T47D (cell line): ENCODE results near the gene CHCHD3.

Experiments
- DNase-seq, 2 experiments: peaks; one replicate each; pipeline versions ENCODE4 v3.0.0 to v3.0.0-alpha.2; 2011 to 2012; ENCODE audit warnings: low read depth in 1 of 2, low spot score in 1 of 2
- JUND ChIP-seq: IDR thresholded peaks from 2 replicates; pipeline ENCODE4 v1.6.1; 2012; ENCODE audit warnings: low read depth
- in situ Hi-C: cut with HindIII; loops from 2 replicates; pipeline ENCODE4 v1.10.0; 2016; ENCODE audit warnings: low sequenced_read_pairs, low pct_unique_long_range_greater_than_20kb

Gene CHCHD3

DNA sequence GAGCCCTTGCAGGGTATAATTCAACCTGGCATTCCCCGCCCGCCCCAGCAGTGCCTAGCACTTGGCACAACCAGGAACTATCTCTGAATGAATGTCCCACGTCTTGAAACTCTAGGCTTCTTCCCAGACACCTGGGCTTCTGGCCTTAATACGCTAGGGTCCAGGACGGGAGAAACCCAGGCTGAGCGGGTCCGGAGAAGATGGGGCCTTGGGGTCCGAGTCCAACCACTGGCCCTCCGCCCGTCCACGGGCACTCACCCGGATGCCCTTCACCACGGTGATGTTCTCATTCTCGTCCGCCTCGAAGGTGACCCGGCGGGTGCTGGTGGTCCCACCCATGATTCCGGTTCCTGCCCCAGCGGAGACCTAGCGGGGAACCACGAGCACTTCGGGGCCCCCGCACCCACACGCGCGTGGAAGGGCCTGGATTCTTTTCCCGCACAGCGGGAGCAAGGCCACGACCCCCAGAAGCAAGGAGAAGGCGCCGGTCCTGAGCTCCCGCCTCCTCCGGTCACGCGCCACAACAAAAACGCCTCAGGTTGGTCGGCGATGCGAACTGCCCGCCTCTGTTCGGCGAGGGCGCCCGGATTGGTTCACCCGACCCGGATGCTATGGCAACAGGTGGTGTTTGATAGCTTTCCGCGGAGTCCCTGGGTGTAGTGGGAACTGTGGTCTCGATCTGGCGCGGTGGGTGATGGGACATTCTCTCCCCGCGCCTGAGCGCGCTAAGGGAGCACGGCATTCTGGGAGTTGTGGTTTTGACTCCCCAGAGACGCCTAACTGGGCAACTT, at the start of gene CHCHD3:
CHCHD3 (minus strand) TSS at position 492 of the 791 bp plus-strand sequence; CDS start at position 339, 153 bp downstream.
- no peak for TF ChIP-seq JUND
- in situ Hi-C loops = no loop called here
- DNase-seq = peak; percentile 88 to 97

DNA sequence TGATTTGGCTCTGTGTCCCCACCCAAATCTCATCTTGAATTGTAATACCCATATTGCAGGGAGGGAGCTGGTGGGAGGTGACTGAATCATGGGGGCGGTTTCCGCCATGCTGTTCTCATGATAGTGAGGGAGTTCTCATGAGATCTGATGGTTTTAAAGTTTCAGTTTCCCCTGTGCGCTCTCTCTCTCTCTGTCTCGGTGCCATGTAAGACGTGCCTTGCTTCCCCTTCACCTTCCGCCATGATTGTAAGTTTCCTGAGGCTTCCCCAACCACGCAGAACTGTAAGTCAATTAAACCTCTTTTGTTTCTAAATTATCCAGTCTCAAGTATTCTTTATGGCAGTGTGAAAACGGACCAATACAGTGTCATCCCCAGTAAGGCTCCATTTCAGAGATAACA, 48.3 kb upstream of the CHCHD3 start:
- no peak for DNase-seq
- no peak for TF ChIP-seq JUND
- in situ Hi-C loops = no loop called here

DNA sequence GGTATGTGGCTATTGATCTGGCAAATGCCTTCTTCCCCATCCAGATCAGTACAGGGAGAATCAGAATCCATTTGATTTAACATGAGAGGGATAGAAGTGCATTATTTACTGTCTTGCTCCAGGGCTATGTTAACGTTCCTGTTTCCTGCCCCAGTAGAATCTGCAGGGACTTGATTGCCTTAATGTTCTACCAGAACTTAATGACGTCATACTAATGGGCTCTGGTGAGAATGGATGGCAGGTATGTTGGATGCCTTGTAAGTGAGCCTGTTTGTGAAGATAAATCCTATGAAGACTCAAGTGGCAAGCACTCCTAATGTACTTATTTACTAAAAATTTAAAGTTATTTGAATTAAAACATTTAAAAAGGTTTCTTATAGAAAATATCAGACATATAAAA, 44.5 kb upstream of the CHCHD3 start:
- in situ Hi-C loops = no loop called here
- DNase-seq = no peak
- no peak for TF ChIP-seq JUND

DNA sequence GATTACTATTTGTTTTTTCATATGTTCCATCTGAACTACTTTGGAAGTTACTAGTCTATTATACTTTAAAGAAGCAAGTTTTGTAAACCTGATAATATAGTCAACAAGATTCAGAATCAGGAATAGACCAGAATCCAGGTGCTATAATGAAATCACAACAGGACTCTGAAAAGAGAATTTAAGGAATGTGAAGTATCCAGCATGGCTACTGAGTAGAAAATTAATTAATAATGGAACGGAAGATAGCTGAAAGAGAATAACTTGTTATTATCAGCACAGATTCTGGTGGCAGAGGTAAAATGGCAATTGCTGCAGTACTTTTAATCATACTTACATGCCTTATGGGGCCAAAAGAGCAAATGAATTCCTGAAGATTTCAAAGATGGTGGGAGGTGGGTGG, 43.1 kb upstream of the CHCHD3 start:
- DNase-seq = no peak
- TF ChIP-seq JUND = no peak
- in situ Hi-C loops = no loop called here

GRCh38 chr7:133121175-133121844, 39.4 kb upstream of the CHCHD3 start:
- no peak for TF ChIP-seq JUND
- no peak for DNase-seq
- in situ Hi-C loops = no loop called here

GRCh38 chr7:133119067-133119466, 37.2 kb upstream of the CHCHD3 start:
- TF ChIP-seq JUND = no peak
- no peak for DNase-seq
- in situ Hi-C loops = no loop called here

GRCh38 chr7:133118261-133118660, 36.4 kb upstream of the CHCHD3 start:
- DNase-seq = no peak
- in situ Hi-C loops = no loop called here
- TF ChIP-seq JUND = no peak

DNA sequence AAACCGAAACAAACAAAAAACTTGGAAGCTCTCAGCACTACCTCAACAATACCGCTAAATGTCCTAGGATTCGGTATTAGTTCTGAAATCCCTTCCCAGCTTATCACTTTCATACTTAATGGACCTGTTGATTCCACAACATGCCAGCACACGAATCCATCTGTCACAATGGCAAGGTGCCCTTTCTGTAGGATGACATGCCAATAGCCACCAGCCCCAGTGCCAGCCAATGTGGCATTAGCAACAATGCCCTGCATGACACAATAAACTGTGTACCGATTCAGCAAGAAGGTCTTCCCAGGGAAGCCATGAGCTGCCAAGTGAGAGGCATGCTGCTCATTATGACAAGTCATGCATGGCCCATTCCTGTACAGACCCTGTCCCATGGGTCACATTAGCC, 35.6 kb upstream of the CHCHD3 start:
- DNase-seq = no peak
- in situ Hi-C loops = no loop called here
- no peak for TF ChIP-seq JUND

- in situ Hi-C loops = no loop called here
- DNase-seq = no peak
- no peak for TF ChIP-seq JUND
Measured at GRCh38 chr7:133115596-133115995, 33.7 kb upstream of the CHCHD3 start.

GRCh38 chr7:133114519-133114918, 32.6 kb upstream of the CHCHD3 start:
- DNase-seq = no peak
- in situ Hi-C loops = no loop called here
- no peak for TF ChIP-seq JUND

DNA sequence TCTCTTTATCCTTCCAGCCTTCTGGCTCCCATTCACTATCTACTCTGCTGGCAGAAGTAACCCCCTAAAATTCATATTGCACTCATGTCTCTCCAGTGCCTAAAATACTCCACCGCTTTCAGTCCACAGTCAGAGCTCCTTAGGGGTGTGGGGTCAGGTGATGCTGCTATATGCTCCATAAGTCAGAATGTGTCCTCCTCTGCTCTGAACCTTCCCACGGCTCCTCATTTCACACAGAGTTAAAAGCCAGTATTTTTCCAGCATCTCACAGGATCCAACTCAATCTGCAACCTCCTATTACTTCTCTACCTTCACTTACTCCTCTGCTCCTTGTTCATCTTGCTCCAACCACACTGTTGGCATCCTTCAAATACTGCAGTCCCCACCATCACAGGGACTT, 31.1 kb upstream of the CHCHD3 start:
- no peak for TF ChIP-seq JUND
- in situ Hi-C loops = no loop called here
- DNase-seq = no peak

DNA sequence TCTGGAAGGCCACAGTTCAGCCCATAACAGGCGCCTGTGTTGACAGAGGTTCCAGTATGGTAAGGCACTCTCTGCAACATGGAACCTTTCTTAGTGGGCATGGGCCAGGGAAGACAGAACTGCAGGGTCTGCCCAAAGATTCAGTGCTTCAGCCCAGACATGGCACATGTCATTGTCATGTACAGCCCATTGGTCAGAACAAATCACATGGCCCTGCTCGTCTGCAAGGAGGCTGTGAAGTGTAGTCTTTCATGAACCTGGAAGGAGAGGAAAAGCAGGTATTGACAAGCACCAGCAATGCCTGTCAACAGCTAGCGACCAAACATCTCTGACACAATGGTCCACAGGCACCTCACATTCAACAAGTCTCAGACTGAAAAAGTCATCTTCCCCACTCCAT, 30.4 kb upstream of the CHCHD3 start:
- DNase-seq = no peak
- in situ Hi-C loops = no loop called here
- TF ChIP-seq JUND = no peak

GRCh38 chr7:133110312-133110711, 28.4 kb upstream of the CHCHD3 start:
- no peak for TF ChIP-seq JUND
- no peak for DNase-seq
- in situ Hi-C loops = no loop called here

- in situ Hi-C loops = no loop called here
- no peak for TF ChIP-seq JUND
- no peak for DNase-seq
Measured at GRCh38 chr7:133109816-133110215, 27.9 kb upstream of the CHCHD3 start.
